Measurements from ENCODE around the gene CBX8. TPM values are rescaled to one million over a fixed set of nuclear protein-coding genes. Genes with fewer than 3 reads are reported as not detected.

CBX8 gene
- total RNA-seq, 1 donor, result 1.5 TPM

DNA sequence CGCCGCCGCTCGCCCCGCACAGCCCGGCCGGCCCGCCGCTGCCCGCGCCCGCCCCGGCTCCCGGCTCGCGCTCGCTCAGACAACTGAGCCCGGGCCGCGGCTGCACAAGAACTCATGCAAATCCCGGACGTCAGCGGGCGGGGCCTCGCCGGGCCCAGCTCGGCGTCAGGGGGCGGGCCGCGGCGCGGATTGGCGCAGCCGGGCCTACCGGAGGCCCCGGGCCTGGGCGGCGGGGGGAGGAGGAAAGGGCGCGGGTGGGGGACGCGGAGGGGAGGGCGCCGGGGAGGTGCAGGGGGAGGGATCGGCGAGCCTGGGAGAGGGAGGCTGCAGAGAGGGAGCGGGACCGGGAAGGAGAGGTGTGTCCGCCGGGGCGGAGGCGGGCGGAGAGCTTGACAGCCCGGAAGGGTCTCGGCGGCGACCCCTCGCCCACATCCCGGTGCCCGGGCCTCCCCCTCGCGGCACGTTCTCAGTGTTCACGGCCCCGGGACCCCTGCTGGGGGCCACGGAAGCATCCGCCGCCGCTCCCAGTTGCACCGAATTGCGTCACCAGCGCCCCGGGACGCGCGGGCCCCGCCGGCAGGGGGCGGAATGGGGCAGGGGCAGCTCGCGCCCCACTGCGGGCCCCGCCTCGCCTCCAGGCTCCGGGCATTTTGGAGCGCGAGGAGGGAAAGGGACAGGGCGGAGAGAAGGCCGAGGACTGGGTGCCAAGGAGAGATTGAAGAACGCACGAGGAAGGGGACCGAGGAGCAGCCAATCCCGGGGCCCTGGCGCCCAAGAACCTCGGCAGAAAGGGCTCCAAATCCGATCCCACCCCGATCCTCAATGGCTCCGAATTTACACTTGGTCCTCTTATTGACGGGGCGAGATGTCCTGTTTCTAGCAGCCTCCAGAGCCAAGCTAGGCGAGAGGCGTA, 42.7 kb upstream of the CBX8 start, which contains the start of gene CBX4:
Gene CBX4, minus strand, starts transcription at position 85 of the 913 bp plus-strand sequence. CDS start 189 bp downstream, outside the sequence.
- peak within 1 kb of the TSS; percentile 83 for H3K4me3 ChIP-seq (ENCODE audit: low read depth, low read length)
- TF ChIP-seq, protein P1, sequence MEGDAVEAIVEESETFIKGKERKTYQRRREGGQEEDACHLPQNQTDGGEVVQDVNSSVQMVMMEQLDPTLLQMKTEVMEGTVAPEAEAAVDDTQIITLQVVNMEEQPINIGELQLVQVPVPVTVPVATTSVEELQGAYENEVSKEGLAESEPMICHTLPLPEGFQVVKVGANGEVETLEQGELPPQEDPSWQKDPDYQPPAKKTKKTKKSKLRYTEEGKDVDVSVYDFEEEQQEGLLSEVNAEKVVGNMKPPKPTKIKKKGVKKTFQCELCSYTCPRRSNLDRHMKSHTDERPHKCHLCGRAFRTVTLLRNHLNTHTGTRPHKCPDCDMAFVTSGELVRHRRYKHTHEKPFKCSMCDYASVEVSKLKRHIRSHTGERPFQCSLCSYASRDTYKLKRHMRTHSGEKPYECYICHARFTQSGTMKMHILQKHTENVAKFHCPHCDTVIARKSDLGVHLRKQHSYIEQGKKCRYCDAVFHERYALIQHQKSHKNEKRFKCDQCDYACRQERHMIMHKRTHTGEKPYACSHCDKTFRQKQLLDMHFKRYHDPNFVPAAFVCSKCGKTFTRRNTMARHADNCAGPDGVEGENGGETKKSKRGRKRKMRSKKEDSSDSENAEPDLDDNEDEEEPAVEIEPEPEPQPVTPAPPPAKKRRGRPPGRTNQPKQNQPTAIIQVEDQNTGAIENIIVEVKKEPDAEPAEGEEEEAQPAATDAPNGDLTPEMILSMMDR (IDR thresholded peaks at IDR 0.05; ENCODE audit: insufficient read depth, low read length), result peak; percentile 35
- DNase-seq (ENCODE audit: low read depth), result peak; percentile 86

DNA sequence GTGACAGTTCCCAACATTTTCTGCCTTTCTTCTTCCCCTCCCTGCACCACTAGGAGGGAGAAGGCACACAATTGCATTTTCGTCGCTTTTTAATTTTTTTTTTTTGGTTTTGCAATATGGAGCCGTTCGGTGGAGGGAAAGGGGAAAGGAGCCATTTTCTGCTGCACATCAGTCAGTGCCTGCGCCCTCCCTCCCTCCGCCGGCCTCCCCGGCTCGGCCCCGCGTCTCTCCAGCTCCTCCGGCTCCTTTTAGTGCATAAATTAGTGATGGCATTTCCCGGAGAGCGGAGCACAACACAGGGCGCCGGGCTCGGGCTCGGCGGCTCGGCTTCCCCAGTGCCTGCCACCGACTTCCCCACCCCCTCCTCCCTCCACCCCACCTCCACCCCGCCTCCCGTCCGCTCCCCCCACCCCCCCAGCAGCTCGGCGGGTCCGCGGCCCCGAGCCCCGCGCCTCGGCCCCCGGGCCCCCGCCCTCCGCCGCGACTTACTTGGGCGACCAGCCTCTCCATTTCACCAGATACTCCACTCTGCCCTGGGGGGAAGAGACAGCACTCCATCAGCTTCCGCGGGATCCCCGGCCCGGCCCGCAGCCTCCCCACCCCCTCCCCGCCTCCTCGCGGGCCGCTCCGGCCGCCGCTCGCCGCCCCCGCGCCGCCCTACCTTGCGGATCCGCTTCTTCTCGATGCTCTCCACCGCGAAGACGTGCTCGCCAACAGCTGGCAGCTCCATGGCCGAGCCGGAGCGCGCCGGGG, 41.8 kb upstream of the CBX8 start:
- DNase-seq (ENCODE audit: low read depth), result peak; percentile 70
- peak overlapping the region; percentile 83 for H3K4me3 ChIP-seq (ENCODE audit: low read depth, low read length)
- TF ChIP-seq, protein P1 (IDR thresholded peaks at IDR 0.05; ENCODE audit: insufficient read depth, low read length), result peak; percentile 29

DNA sequence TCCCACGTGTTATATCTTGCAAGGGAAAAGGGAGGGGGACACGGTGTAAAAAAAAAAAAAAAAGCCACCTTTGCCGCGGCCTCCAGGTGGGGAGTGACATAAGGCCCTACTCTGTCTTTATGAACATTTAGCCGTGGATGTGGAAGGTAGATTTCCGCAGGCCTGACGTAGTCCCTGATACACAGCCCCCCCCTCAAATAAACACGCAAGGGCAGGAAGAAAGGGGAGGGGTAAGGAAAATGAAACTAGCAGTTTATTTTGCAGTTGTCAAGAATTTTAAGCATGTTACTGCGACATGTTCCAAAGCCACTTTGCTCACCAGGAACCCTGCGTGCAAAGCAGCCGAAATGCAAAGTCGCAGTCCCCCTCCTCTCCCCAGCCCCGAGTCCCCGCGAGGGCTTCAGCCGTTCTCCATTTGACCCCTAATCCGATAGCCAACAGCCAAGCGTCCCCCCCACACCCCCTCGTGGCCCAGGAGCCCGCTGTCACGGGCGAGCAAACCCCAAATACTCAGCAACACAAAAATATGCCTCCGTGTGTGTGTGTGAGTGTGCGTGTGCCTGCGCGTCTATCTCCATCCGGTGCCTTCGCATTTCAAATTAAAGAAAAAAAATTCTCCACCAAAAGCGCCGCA, 41.1 kb upstream of the CBX8 start:
- DNase-seq (ENCODE audit: low read depth), result no peak
- peak overlapping the region; percentile 83 for H3K4me3 ChIP-seq (ENCODE audit: low read depth, low read length)
- TF ChIP-seq, protein P1 (IDR thresholded peaks at IDR 0.05; ENCODE audit: insufficient read depth, low read length), result no peak

DNA sequence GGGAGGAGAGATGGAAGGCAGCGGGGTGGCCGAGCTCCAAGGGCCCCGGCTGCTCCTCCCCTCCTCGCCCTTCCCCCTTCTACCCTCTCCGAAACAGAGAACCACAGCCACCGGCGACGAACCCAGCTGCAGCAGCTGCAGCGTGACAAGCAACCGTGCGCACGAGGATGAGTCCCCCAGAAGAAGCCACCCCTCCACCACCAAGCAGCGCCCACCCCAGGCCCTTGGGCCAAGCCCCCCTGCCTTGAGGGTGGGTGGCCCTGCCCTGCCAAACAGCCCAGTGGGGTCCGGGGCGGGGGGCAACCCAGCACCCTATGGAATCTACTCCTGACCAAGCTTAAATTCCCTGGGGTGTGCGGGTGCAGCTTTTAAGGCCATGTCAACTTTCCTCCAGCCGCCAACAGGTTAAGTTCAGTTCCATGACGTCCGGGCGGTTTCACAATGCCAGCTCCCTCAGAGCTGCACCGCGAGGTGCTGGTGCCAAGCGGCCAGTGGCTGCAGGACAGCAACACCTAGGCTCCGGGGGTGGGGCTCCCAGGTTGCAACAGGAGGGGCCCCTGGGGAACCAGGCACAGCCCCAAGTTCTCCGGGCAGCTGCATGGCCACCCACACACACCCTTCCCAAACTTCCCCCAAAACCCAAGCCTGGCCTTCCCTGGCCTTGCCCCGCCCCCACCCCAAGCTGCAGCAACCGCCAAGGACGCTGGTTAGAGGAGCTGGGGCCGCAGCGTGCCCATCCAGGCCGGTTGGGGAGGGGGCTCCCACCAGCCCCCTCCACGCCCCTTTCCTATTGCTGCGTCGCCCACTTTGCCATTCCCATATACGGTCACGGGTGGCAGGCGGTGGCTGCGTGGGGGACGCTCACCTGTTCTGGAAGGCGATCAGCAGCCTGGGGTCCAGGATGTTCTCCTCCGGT, 40.4 kb upstream of the CBX8 start:
- DNase-seq (ENCODE audit: low read depth), result peak; percentile 62
- peak overlapping the region; percentile 83 for H3K4me3 ChIP-seq (ENCODE audit: low read depth, low read length)
- TF ChIP-seq, protein P1 (IDR thresholded peaks at IDR 0.05; ENCODE audit: insufficient read depth, low read length), result peak; percentile 12

DNA sequence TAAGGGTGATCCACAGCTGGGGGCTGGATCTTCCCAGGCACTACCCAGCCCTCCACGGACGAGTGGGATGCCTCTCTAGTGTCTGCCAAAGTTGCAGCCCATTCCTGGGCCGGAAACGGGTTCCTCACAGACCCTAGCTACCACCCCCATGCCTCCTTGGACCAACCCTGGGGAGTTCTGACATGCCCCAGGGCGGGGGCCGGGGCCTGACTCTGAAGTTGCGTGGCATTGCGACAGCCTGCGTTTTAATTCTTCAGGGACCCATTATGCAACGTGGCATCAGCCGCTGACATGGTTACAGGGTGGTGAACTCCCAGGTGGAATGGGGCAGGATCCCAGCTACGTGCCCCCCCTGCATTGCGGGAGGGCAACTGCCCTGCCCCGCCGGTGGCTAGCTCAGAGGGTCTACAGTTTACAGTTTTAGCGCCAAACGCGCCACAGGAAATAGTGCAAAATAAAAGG, 39.7 kb upstream of the CBX8 start:
- peak overlapping the region; percentile 83 for H3K4me3 ChIP-seq (ENCODE audit: low read depth, low read length)
- TF ChIP-seq, protein P1 (IDR thresholded peaks at IDR 0.05; ENCODE audit: insufficient read depth, low read length), result no peak
- DNase-seq (ENCODE audit: low read depth), result no peak

Data from fibroblast of the aortic adventitia (primary cell).